GM12801 (cell line): ENCODE results near the gene BIRC7.

Experiments used
- CTCF ChIP-seq: IDR thresholded peaks from one replicate; pipeline ENCODE4 v1.5.1; 2011; ENCODE audit warnings: control low read depth; ENCODE audit not compliant: insufficient read length; ENCODE audit errors: extremely low read depth

The BIRC7 gene

DNA sequence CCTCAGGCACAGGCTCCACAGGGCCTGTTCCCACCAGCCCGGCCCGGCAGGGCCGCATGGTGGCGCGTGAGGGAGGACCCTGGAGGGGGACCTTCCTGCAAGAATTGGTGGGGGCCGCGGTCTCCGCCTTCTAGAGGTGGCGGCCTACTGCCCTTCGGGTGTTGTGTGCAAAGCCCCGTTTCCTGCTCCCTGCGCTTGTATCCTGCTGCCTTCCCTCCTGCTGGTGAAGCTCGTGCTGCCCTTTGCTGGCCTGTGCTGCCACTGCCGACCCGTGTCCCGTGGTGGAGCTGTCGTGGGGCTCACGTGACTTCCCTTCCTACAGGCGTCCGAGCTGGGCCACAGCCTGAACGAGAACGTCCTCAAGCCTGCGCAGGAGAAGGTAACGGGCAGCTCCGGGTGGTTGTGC is 48.8 kb downstream of the BIRC7 start:
- no peak for TF ChIP-seq CTCF

GRCh38 chr20:63284981-63285524 is 49.3 kb downstream of the BIRC7 start:
- no peak for TF ChIP-seq CTCF

DNA sequence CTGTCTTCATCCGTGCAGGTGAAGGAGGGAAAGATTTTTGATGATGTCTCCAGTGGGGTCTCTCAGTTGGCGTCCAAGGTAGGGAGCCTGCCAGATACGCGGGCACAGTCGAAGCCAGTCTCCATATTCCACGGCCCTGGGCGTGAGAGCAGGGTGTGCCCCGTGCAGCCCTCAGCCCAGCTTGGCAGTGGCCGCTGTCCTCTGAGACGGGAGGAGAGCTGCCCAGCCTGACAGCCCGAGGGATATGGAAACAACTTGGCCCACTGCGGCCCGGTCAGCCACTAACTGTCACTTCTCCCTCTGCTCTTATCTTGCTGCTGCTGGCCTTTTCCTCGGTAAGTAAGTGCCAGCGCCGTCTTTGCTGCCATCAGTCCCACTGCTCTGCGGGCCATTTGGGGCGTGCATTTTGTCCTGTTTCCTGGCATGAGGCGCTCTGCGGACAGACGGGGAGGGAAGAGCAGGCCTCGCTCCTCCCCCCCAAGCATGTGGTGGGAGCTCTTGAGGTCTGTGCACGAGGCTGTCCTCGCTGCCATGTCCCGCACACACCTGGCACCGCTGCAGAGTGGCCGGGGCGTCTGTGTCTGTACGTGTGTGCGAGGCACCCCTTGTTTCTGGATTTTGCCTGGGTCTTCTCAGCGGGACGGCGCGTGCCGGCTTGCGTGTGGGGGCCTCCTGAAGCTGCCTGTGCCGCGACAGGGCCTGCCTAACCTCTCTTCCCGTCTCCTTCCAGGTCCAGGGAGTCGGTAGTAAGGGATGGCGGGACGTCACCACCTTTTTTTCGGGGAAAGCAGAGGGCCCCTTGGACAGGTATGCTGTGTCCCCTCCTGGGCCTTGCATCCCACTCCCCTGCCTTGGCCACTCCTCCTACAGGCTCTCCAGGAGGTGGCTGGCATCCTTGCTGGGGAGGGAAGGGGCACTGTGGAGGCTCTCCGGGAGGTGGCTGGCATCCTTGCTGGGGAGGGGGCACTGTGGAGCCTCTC is 50.2 kb downstream of the BIRC7 start:
- no peak for TF ChIP-seq CTCF

GRCh38 chr20:63286781-63287696 is 51.3 kb downstream of the BIRC7 start:
- no peak for TF ChIP-seq CTCF

GRCh38 chr20:63287697-63288580 is 52.2 kb downstream of the BIRC7 start:
- no peak for TF ChIP-seq CTCF

- no peak for TF ChIP-seq CTCF
Measured at GRCh38 chr20:63288581-63289251, 53.0 kb downstream of the BIRC7 start.
